H4 (cell line): ENCODE measurements around the gene ZIC1. TPM values are rescaled to one million over a fixed set of nuclear protein-coding genes. Genes with fewer than 3 reads are reported as not detected.

Experiments used
- DNase-seq: peaks from one replicate; pipeline ENCODE4 v3.0.0-alpha.2; 2015; ENCODE audit warnings: low spot score
- total RNA-seq: library from RNA; depleted of rRNA; stranded (reverse); fragments of >200 nt; shearing (Covaris generic); gene quantifications from 2 replicates; pipeline ENCODE4 v1.2.3, GENCODE V29; 2014

ZIC1 gene
- total RNA-seq, 1 experiment from 2014 or later = 20.8 TPM

GRCh38 chr3:147410116-147410525 lies 956 bp downstream of the ZIC1 start:
- DNase-seq = no peak

GRCh38 chr3:147410526-147411237 lies 1.5 kb downstream of the ZIC1 start:
- DNase-seq = peak; percentile 76

GRCh38 chr3:147411238-147411814 lies 2.2 kb downstream of the ZIC1 start:
- no peak for DNase-seq

DNA sequence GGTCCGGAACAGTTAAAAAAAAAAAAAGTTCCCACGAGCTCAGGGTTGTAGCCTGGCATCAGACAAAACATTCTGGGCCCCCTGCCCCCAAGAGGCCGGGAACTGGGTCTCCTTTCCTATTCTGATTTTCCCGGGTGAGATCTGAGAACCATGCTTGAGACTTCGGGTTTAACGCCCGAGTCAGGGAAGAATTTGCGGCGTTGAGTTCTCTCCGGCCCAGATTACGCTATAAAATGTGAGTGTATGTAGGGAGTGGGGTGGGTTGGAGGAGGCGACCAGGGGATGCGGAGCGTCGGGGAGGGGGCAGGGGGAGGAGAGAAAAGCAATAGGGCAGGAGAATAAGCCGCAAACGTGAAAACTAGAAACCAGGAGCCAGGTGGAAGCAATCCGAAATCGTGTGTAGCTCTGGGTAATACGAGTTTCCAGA lies 2.7 kb downstream of the ZIC1 start:
- no peak for DNase-seq

DNA sequence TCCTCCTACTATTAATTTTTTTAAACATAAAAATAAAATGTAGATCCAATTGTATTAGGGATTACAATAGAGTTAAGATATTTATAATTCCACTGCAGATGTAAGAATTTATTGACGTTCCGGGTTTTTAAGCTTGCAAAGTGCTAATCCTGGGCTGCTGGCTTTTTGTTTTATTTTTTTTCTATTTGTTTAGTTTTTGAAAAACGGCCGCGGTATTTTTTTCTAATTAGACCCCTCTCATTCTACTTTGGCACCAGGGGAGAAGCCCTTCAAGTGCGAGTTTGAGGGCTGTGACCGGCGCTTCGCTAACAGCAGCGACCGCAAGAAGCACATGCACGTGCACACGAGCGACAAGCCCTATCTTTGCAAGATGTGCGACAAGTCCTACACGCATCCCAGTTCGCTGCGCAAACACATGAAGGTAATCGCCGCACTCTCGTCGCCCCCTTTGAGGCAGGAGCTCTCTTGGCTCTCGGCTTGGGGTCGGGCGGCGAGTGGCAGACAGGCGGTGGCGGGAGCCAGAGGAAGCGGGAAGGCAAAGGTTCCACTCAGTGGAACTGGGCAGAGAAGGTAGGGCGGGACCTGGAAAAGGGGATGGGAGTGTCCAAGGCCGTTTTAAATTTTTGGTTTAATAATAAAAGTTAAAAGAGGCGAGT lies 3.2 kb downstream of the ZIC1 start:
- DNase-seq = no peak

GRCh38 chr3:147412917-147413685 lies 3.9 kb downstream of the ZIC1 start:
- DNase-seq = no peak

DNA sequence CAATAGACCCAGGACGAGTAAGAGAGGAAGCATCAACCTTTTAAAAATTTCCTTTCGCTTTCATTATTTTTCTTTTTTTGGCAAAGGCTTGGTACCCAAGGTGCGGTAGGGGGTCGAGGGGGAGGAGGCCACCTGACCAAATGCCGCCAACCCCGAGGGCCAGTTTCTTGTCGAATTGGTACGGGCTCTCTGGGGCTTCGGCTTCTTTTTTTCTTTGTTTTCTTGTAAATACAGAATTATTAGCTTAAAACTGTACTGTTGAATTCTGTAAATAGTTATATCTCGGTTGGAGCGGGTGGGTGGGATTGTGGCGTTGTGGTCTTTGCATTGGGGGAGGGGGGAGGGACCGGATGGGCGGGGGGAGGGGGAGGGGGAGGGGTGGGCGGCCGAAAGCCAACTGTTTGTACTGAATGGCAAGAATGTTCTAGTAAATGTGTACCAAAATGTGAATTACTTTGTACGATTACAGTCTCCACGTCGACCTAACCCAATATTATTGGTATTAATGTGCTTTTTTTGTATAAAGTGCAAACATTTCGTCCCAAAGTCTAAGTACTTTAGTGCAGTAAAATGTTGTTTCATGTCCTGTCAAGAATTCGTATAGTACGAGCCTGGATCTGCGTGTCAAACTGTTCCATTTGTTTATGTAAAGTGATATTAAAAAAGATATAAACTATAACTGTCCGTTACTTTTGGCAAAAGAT lies 4.7 kb downstream of the ZIC1 start:
- DNase-seq = no peak

- DNase-seq = no peak
Observed at GRCh38 chr3:147414390-147415138, 5.4 kb downstream of the ZIC1 start.

GRCh38 chr3:147415286-147415685 lies 6.1 kb downstream of the ZIC1 start:
- DNase-seq = no peak

DNA sequence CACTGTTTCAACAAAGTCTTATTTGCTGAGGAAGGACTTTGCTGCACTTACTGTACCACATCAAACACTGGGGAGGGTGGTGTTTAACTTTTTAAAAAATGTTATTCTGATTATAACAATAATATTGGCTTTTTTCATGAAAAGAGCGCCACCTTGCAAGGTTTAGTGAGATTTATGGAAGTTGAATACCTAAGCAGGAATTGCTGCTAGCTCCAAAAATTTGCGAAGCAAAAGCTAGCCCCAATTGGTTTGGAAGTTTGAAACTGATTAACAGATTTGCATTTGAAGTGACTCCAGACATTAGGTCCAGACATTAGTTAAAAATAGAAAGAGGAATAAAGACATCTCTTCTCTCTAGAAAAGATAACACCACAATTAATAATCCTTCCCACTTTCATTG lies 6.7 kb downstream of the ZIC1 start:
- DNase-seq = no peak

- no peak for DNase-seq
Observed at GRCh38 chr3:147416931-147417330, 7.8 kb downstream of the ZIC1 start.

- no peak for DNase-seq
Observed at GRCh38 chr3:147417551-147418295, 8.6 kb downstream of the ZIC1 start.

DNA sequence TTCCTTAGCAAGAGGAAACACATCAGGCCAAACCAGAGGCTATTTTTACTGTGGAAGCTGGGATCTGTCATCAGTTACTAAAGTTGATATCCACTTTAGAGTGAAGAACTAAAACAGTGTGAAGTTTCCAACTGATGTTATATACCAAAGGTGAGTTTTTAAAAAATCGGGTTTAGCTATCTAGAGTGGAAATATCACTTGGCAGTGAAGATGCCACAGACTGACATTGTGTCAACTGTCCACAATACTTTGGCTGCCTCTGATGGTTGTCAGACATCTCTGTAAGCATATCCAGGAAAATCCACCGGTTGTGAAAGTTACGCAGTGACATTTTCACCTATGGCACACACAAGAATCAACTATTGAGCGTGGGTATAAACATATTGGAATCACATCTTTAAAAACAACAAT lies 9.2 kb downstream of the ZIC1 start:
- no peak for DNase-seq

DNA sequence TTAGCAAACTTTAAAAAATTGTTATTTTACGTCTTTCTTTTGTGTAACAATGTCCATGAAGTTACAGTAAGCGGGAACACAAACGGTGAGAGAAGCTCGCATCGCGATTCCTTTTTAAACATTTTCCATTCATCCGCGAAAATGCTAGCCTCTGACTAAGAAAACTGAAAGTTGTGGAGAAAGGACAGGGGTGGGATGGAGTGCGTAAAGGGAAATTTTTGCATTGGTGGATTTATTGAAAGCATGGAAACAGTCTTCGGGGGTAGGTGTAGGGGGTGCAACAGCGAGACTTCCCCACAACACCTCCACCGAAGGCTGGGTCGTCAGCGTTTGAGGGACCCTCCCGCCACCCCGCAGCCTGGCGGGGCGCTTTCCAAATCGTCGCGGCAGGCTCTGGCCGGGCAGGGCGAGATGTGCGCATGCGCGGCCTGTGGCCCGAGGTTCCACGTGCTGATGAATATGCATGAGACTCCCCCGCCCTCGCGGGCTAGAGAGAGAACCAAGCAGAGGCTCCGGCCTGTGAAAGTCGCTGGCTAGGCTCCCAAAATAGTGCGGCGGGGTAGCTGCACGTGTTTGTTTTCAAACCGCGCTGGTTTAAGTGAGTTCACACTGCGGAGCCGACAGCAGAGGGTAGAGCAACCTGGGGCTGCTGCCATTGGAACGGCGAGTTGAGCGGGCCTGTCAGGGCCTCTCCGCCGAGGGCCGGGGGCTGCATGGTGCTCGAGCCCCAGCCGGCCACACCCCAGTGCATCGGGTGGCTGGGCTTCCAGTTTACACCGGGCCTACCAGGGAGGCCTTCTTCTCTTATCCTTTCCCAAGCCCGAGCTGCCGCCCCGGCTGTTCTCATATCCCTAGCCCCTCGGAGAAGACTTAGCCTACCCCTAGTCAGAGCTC lies 9.9 kb downstream of the ZIC1 start:
- no peak for DNase-seq

DNA sequence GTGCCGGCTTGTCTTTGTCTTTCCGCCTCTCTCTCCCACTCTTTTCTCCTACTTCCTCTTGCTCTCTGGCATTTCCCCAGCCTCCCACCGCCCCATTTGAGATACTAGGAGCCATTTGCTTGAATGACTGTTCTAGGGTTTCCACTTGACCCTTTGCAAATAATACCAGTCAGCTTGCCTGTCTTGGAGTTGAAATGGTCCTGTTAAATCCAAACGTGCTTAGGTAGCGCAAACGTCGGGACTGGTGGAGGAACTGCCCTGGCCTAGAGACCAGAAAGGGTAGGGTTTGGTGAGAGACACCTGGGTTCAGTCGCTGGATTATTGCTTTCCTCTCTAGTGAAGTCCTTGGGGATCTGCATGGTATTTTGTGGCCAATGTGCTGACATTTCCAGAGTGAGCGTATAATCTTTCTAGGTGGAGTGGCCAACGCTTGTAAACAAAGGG lies 10.6 kb downstream of the ZIC1 start:
- no peak for DNase-seq

DNA sequence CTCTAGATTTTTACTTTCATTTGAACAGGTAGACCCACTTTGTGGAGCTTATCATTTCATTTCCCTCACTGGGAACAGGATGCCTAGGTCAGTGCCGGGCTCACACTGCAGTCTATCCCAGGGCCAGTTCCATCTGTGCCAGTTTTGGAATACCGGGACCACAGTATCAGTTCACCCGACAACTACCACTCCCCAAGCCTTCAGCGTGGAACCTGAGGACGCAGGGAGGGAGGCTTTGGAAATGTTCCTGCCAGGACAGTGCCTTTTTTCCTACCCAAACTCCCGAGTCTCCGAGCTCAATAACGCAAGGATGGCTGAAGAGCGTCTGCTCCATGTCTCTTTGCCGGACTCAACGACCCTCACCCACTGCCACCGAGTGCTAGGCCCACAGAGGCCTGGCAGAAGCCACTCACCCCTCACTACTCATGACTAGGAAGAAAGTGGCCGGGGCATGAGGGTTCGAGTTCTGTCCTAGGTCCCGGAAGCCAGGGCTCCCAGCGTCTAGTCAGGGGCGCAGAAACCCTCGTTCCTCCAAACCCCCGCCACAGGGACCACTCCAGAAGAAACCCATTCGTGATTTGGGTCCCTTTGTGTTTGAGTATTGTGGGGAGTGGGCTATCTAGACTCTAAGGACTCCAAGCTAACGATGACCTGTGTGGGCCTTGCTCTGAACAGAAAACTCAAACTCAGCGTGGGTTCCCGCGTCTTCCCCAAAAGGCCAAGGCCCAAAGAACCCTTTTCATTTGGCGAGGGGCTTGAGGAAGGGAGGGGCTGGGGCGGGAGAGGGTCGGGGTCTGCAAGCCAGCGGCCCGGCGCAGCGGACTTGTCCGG lies 11.4 kb downstream of the ZIC1 start:
- no peak for DNase-seq

DNA sequence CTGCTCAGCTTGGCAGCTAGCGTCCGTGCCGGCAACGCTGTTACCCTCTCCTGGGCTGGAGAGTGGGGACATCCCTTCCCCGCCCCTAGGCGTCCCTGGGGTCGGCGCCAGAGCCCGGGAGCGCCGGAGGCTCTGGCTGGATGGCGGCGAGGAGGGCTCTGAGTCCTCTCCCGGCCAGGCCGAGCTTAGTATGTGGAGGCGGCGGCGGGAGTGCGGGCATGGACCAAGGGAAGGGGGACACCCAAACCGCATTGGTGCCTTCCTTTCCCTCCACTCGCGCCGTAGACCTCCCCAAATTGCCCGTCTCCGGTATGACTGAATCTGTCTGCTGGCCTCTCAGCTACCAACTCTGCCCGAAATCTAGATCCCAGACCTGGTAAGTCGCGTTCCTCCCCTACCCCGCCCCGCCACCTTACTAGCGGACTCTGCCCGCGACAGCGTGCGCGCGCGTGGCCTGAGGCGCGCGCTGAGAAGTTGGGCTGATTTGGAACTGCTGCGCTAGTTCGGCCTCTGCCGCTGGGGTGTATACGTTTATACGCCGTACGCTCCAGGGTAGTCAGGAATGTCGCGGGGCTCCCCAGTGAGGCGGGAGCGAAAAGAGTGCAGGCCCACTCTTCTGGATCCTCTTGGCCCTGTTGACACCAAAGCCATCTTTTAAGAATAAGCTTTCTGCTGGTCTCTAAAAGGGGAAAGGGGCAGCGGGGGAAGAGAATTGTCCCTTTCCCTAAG lies 12.2 kb downstream of the ZIC1 start:
- no peak for DNase-seq

DNA sequence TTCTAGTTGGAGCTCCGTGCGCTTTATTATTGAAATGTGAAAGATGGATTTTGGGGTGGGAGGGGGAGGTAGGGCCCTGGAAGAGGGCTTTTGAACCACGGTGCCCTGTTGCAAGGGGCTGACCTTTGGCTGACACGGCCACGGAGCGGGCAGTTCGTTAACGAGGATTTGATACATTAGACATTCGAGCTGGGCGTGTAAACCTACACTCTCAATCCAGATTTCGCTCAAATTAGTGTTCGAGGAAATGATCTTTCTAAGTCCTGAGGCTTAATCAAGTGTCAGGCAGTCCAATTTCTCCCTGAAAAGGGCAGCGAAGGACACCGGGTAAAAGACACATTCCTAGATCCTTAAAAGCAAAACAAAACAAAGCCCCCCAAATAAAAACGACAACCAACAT lies 13.0 kb downstream of the ZIC1 start:
- no peak for DNase-seq
